HUES6 (cell line): ENCODE results near the gene NPLOC4.

Experiments
- H3K27ac ChIP-seq: 2 replicates; pipeline ENCODE4 v1.7.0; 2013; ENCODE audit warnings: low read depth, mild to moderate bottlenecking, low read length, inconsistent platforms
- H3K27me3 ChIP-seq: 2 replicates; pipeline ENCODE4 v1.6.1; 2013; ENCODE audit warnings: low read length; ENCODE audit not compliant: control insufficient read depth, insufficient read depth
- H3K36me3 ChIP-seq: 2 replicates; pipeline ENCODE4 v1.6.1; 2013; ENCODE audit warnings: low read length; ENCODE audit not compliant: control insufficient read depth, insufficient read depth
- H3K4me1 ChIP-seq: 2 replicates; pipeline ENCODE4 v1.6.1; 2013; ENCODE audit warnings: low read length; ENCODE audit not compliant: control insufficient read depth, insufficient read depth
- H3K4me3 ChIP-seq: 2 replicates; pipeline ENCODE4 v1.5.1; 2013; ENCODE audit warnings: low read depth, low read length
- H3K9ac ChIP-seq: one replicate; pipeline ENCODE4 v1.6.1; 2013; ENCODE audit warnings: mild to moderate bottlenecking, low read length
- H3K9me3 ChIP-seq: 2 replicates; pipeline ENCODE4 v1.6.1; 2013; ENCODE audit warnings: low read depth, low read length; ENCODE audit not compliant: control insufficient read depth, insufficient read depth

Gene NPLOC4

DNA sequence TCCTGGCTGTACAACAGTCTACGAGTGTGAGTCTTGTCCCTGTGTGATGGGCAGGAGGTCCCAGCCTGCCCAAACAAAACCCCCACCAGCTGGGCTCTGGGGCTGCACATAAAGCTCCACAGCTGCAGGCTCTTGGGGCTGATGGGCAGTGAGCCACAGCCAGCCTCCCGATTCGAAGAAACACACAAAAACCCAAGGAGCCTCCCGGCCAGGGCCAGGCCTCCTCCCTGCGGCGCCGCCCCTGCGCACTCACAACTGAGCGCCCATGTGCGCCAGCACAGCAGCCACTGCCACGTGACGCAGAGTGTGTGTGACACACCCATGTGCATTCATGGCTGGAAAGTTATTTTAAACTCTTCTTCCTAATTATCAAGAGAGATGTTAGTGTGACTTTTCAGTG lies 54.2 kb downstream of the NPLOC4 start:
- H3K4me3 ChIP-seq, result no peak overlapping the region
- H3K9ac ChIP-seq, result no peak overlapping the region
- no peaks in the 10 kb centered on the region for H3K9me3 ChIP-seq
- peaks cover 90% of the 10 kb centered on the region for H3K36me3 ChIP-seq
- H3K27me3 ChIP-seq, result no peaks in the 10 kb centered on the region
- H3K27ac ChIP-seq, result no peak overlapping the region
- H3K4me1 ChIP-seq, result no peaks in the 10 kb centered on the region

DNA sequence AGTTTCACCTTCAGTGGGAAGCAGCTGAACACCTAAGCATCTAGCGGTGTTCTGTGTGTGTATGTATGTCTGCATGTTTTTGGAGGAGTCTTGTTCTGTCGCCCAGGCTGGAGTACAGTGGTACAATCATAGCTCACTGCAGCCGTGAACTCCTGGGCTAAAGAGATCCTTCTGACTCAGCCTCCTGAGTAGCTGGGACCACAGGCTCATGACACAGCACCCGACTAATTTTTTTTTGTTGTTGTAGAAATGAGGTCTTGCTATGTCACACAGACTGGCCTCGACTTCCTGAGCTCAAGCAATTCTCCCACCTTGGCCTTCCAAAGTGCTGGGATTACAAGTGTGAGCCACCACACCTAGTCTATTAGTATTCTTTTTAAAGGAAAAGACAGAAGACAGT lies 54.6 kb downstream of the NPLOC4 start:
- Histone ChIP-seq H3K27me3 (no peaks in the 10 kb centered on the region), H3K9ac (no peak overlapping the region), H3K36me3 (peaks cover 93% of the 10 kb centered on the region), H3K4me1 (no peaks in the 10 kb centered on the region), H3K9me3 (no peaks in the 10 kb centered on the region), H3K4me3 (no peak overlapping the region), H3K27ac (no peak overlapping the region)

DNA sequence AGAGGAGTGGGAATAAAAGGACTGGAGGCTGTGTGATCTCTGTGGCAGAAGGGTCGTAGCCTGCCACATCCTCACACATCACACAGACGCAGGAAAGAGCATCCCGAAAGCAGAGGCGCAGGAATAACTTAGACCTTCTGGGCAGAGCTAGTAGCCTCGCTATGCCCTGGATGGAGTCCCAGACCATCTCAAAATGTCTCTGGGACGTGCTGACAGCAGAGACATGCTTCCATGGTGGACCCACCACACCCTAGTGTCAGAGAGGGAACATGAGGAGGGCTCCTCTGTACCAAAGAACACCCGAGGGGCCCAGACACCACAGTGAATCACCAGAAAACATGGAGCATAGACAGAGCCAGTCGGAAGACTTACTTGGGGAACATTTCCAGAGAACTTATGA lies 55.2 kb downstream of the NPLOC4 start:
- Histone ChIP-seq H3K27me3 (no peaks in the 10 kb centered on the region), H3K4me1 (no peaks in the 10 kb centered on the region), H3K9me3 (no peaks in the 10 kb centered on the region), H3K4me3 (no peak overlapping the region), H3K36me3 (peaks cover 95% of the 10 kb centered on the region), H3K9ac (no peak overlapping the region), H3K27ac (no peak overlapping the region)

GRCh38 chr17:81580481-81580880 lies 56.4 kb downstream of the NPLOC4 start:
- peak overlapping the region; percentile 3 for H3K9ac ChIP-seq
- H3K27ac ChIP-seq, result no peak overlapping the region

DNA sequence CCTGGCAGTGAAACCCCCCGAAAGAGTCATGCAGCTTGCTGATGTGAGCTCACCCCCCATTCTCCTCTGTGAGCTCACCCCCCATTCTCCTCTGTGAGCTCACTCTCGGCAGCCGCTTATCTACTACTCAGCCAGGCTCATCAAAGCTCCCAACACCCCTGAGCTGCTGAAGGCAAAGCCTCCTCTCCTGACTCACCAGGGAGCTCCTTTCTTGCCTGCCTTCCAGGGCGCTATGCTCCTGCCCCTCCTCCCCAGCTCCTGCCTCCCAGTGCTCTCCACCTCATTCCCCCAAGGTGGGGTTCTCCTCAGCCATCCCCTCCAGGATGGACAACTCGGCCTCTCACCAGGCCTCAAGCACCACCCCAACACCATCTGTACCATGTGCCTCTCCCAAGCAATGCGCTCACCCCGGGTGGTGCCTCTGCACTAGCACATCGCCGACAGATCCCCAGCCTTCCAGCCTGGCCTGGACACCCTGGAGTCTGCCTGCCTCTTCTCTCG lies 57.0 kb downstream of the NPLOC4 start:
- Histone ChIP-seq H3K4me3 (no peak overlapping the region), H3K9me3 (no peaks in the 10 kb centered on the region), H3K4me1 (no peaks in the 10 kb centered on the region), H3K27ac (no peak overlapping the region), H3K9ac (peak overlapping the region; percentile 3), H3K36me3 (peaks cover 92% of the 10 kb centered on the region), H3K27me3 (no peaks in the 10 kb centered on the region)

More at GRCh38 chr17:81580481-81580880, 56.4 kb downstream of the NPLOC4 start:
- Histone ChIP-seq H3K27me3 (no peaks in the 10 kb centered on the region), H3K9me3 (no peaks in the 10 kb centered on the region), H3K4me1 (no peaks in the 10 kb centered on the region), H3K36me3 (peaks cover 94% of the 10 kb centered on the region), H3K4me3 (no peak overlapping the region)

DNA sequence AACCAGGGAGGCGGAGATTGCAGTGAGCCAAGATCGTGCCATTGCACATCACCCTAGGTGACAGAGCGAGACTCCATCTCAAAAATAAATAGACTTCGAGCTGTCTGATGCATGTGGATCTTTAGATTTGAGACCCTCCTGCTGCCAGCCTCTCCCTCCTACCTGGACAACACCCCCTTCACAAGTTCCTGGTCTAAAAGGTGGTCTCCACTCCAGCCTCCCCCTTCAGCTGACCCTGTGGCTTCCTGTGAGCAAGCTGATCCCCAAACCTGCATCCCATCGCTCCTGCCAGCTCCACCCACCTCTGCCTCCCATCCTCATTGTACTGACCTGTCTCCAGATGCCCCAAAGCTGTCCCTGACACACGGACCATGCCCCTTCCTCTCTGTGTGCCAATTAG lies 57.6 kb downstream of the NPLOC4 start:
- Histone ChIP-seq H3K36me3 (peaks cover 92% of the 10 kb centered on the region), H3K4me3 (no peak overlapping the region), H3K27me3 (no peaks in the 10 kb centered on the region), H3K27ac (no peak overlapping the region), H3K9me3 (no peaks in the 10 kb centered on the region), H3K4me1 (no peaks in the 10 kb centered on the region), H3K9ac (no peak overlapping the region)

DNA sequence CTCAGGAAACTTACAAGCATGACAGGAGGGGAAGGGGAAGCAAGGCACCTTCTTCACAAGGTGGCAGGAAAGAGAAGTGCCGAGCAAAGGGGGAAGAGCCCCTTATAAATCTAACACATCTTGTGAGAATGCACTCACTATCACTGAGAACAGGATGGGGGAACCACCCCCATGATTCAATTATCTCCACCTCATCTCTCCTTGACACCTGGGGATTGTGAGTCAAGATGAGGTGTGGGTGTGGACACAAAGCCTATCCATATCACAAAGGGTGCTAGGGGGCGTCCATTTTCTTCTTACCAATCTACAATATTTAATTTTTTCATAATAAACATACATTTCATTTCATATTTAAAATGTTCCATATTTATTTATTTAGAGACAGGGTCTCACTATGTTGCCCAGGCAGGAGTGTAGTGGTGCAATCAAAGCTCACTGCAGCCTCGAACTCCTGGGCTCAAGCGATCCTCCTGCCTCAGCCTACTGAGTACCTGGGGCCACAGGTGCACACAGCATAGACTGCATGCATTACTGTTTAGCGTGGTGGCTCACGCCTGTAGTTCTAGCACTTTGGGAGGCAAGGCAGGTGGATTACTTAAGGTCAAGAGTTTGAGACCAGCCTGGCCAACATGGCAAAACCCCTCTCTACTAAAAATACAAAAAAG lies 58.2 kb downstream of the NPLOC4 start:
- H3K4me1 ChIP-seq, result no peaks in the 10 kb centered on the region
- no peaks in the 10 kb centered on the region for H3K9me3 ChIP-seq
- no peaks in the 10 kb centered on the region for H3K27me3 ChIP-seq
- H3K4me3 ChIP-seq, result no peak overlapping the region
- H3K27ac ChIP-seq, result no peak overlapping the region
- peaks cover 91% of the 10 kb centered on the region for H3K36me3 ChIP-seq
- H3K9ac ChIP-seq, result no peak overlapping the region

DNA sequence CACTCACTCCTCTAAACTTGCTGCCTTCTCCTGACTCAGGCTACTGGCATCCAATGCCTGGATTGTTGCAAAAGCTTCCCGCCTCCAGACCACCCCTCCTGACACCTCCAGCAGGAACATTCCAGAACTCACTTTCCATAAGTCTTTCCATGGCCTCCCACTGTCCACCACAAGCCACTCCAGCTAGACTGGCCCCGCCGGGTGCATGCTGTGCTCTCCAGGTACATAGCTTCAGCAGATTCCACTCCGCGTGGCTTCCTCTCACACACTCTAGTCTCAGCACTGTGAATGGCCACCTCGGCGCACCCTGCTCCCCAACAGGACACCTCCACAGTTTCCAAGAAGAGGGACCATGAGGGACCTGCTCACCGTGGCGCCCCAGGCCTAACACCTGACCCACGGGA lies 58.9 kb downstream of the NPLOC4 start:
- H3K36me3 ChIP-seq, result peaks cover 91% of the 10 kb centered on the region
- no peaks in the 10 kb centered on the region for H3K4me1 ChIP-seq
- no peaks in the 10 kb centered on the region for H3K9me3 ChIP-seq
- no peak overlapping the region for H3K9ac ChIP-seq
- no peaks in the 10 kb centered on the region for H3K27me3 ChIP-seq
- no peak overlapping the region for H3K4me3 ChIP-seq
- no peak overlapping the region for H3K27ac ChIP-seq

DNA sequence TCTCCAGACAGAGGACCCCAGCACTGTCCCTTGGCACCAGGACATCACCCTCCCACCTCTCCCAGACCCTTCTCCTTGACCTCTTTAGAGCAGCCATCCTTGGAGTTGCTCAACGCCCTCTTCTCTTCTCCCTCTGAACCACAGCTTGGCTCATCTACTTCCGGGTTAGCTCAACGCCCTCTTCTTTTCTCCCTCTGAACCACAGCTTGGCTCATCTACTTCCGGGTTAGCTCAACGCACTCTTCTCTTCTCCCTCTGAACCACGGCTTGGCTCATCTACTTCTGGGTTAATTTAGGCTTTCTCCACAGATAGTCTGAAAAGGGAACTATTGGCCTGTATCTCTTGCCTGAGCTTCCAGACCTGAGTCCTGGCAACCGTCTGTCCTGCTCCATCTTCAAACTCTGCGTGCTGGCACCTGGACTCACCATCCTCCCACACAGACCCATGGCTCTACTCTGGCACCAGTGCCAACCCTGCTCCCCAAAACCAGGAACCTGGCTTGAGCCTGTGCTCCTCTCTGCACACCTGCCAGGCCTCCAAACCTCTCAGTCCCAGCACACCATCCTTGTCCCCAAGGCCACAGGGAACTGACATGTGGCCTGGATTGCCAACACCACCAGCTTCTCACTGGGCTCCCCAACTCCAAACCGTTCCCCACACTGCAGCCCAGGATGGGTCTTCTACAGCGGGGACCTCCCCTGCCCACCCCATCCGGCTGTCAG lies 59.5 kb downstream of the NPLOC4 start:
- H3K4me3 ChIP-seq, result no peak overlapping the region
- no peaks in the 10 kb centered on the region for H3K9me3 ChIP-seq
- H3K9ac ChIP-seq, result no peak overlapping the region
- H3K27me3 ChIP-seq, result no peaks in the 10 kb centered on the region
- H3K27ac ChIP-seq, result no peak overlapping the region
- H3K36me3 ChIP-seq, result peaks cover 91% of the 10 kb centered on the region
- no peaks in the 10 kb centered on the region for H3K4me1 ChIP-seq

GRCh38 chr17:81576621-81577277 lies 60.2 kb downstream of the NPLOC4 start:
- H3K27ac ChIP-seq, result no peak overlapping the region
- H3K4me1 ChIP-seq, result no peaks in the 10 kb centered on the region
- H3K4me3 ChIP-seq, result no peak overlapping the region
- no peak overlapping the region for H3K9ac ChIP-seq
- H3K36me3 ChIP-seq, result peaks cover 88% of the 10 kb centered on the region
- H3K27me3 ChIP-seq, result no peaks in the 10 kb centered on the region
- H3K9me3 ChIP-seq, result no peaks in the 10 kb centered on the region

- Histone ChIP-seq H3K36me3 (peaks cover 91% of the 10 kb centered on the region), H3K27ac (no peak overlapping the region), H3K4me3 (no peak overlapping the region), H3K4me1 (no peaks in the 10 kb centered on the region), H3K9ac (no peak overlapping the region), H3K9me3 (no peaks in the 10 kb centered on the region), H3K27me3 (no peaks in the 10 kb centered on the region)
These were observed 61.1 kb downstream of the NPLOC4 start for GRCh38 chr17:81575836-81576235.
